Activated CD4-positive, alpha-beta T cell treated with anti-CD3 and anti-CD28 coated beads, Interleukin-2, amount 50 U/mL, for 48 hours (primary cell): ENCODE measurements around the gene GNG7.
"Not testable (repeated sequence)": the region's sequence is repeated elsewhere in the genome, so short reads cannot be mapped to it uniquely, and the experiment has no call there.

ENCODE experiments used
- DNase-seq, 2 experiments: peaks; one replicate each; pipeline ENCODE4 v3.0.0-alpha.2; 2020

The GNG7 gene

GRCh38 chr19:2639999-2640398 lies 62.5 kb downstream of the GNG7 start:
- no peak for DNase-seq

DNA sequence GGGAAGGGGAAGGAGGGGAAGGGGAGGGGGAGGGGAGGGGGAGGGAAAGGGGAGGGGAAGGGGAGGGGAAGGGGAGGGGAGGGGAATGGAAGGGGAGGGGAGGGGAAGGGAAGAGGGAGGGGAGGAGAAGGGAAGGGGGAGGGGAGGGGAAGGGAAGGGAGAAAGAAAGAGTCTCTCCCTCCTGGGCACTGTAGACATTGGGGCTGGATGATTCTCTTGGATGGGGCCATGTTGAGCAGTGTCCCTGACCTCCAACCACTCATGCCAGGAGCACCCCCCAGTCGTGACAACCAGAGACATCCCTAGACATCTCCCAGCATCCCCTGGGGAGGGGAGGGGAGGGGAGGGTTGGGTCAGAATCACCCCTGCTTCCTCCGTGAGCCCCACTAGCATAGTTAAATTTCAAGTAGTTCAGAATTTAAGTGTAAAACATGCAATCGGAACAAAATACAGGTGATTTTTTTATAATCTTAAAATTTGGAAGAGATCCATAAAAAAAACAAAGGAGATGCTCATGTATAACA lies 64.0 kb downstream of the GNG7 start:
- no peak for DNase-seq

GRCh38 chr19:2636897-2637683 lies 65.4 kb downstream of the GNG7 start:
- peak; percentile 74 to 79 for DNase-seq

GRCh38 chr19:2636141-2636896 lies 66.2 kb downstream of the GNG7 start:
- DNase-seq, result no peak

DNA sequence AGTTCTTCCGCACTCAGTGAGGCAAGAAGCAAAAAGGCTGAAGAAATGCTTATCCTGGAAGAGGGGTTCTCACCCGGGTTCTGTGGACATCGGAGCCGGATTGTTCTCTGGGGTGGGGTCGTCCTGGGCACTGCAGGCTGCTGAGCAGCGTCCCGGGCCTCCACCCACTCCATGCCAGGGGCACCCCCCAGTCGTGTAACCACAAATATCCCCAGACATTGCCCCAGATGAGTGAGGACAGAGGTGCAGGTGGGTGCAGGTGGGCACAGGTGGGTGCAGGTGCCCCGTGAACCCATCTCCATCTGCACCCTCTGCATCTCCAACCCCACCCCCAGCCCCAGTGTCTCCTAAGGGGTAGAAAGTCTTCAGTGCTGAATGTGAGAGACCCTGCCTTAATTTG lies 67.5 kb downstream of the GNG7 start:
- DNase-seq, result no peak

DNA sequence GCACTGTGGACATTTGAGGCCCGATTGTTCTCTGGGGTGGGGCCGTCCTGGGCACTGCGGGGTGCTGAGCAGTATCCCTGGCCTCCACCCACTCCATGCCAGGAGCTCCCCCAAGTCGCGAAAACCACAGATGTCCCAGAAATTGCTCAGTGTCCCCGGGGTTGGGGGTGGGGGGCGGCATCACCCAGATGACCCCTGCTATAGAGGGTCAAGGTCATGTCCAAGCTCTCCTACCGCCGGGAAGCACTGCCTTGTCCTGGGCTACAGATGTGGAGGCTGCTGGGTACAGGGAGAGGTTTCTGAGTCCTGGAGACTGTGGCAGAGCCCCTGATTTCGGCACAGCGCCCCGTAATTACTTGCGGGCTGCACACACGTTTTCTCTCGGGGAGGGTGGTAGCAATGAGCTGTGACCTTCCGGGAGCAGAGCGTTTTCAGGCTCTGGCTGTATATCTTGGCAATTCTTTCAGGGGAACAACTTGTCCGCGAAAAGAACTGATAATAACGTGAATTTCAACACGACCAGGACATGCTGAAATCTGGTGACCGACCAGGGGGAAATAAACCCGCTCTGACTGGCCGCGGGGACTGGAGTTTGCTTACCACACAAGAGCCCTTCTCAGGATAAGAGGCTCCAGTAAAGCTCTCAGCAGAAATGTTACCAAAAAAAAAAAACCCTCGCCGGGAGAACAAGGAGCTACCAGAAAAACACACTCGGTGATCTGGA lies 68.1 kb downstream of the GNG7 start:
- DNase-seq, result no peak

- DNase-seq, result no peak
Observed at GRCh38 chr19:2633693-2634075, 68.8 kb downstream of the GNG7 start.

GRCh38 chr19:2631213-2631821 lies 71.2 kb downstream of the GNG7 start:
- DNase-seq, result no peak

DNA sequence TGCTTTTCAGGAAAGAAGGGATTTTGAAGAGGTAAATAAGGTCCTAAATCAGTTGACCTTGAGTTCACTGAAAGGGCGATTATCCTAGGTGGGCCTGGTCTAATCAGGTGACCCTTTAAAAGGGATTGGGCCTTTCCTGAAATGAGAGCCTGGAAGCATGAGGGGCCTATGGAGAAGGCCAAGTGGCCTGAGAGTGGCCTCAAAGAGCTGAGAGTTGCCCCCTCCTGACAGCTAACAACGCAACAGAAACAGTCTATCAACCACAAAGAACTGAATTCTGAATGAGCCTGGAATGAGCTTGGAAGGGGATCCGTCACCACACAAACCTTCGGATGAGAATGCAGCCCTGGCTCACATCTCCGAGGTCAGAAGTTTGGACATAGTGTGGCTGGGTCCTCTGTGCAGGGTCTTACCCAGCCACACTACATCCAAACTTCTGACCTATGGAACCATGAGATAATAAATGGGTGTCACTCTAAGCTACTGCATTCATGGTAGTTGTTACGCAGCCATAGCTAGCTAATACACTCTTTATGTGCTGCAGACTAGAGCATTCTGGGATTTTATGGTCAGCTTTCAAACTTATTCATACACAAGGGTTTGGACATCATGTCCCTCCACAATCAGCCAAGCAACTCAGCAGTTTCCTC lies 72.0 kb downstream of the GNG7 start:
- no peak for DNase-seq

DNA sequence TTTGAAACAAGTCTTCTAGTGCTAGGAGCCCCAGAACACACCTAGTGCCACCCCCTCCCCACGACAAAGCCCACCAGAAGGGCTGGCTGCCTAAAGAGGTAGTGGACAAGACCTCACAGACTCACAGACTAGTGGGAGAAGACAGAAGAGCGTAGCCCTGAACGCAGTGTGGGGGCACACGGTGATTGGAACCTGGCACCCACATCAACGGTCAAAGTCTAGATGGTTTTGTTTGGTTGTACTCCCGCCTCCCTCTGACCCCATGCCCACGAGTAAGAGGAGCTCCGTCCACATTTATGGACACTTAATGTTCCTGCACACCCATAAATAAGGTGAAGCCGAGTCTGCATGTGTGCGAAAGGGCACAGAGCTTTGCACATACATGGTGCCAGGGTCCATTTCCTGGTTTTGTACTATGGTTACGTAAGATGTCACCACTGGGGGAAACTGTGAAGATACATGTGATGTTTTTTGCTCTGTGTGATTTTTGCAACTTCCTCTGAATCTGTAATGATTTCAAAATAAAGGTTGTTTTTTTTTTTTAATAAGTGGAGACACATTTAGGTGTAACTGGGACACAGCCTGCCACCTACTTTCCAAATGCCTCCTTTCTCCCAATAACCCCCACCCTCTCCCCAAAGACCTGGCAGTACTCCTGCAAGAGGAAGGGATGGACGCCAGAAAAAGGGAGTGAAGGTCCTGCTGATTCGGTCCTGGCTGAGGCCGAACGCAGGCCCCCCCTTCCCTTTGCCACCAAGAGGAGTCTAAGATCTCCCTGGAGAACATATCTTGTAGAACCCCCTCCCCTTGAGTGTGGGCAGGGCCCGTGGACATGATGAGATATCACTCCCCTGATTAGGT lies 72.8 kb downstream of the GNG7 start:
- no peak for DNase-seq

DNA sequence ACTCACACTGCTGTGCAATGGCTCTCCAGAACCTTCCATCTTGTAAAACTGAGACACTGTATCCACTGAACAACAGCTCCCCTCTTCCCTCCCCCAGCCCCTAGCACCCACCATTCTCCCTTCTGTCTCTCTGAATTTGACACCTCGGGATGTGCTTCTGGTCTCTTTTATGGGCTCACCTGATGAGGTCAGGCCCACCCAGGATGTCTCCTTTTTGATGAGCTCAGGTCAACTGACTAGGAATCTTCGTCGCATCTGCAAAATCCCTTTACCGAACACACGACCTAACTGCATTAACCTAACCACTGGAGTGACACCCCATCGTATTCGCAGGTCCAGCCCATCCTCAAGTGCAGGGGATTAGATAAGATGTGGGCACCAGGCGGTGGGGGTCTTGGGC lies 73.9 kb downstream of the GNG7 start:
- no peak for DNase-seq

GRCh38 chr19:2627855-2628254 lies 74.6 kb downstream of the GNG7 start:
- no peak for DNase-seq

DNA sequence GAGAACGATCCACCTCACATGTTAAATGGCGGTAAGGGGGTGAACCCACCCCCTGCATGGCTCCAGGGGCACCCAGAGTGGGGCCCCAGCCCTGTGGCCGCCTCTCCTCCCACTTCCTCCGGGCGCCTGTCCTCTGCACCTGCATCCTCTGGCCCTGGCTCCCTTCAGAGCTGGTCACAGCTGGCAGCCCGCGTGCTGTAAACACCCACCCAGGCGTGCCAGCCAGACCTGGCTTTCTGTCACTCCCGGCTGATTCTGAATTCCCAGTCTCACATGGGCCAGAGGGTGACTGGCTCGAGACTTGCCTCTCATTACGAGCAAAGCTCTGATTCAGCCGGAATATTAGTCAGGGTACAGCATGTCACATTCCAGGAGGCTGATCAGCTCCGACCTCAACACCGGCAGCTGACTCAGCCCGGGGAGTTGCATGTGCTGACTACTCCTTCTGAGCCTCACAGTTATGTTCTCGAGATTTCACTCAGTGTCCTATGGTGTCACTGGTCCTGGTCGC lies 75.1 kb downstream of the GNG7 start:
- peak; percentile 66 to 74 for DNase-seq

DNA sequence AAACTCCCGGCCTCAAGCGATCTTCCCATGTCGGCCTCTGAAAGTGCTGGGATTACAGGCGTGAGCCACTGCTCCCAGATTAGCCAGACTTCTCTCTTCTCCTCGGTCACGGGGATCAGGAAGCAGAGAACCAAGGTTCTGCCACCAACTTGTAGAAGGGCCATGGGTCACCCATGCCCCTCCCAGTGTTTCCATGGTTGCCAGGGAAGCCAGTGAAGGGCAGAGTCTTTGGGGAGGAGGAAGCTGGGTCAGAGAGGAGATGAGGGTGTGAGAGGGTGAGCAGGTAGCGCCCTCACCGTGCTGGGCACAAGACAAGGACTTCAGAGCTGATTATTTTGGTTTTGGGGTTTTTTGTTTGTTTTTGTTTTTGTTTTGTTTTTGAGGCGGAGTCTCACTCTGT lies 77.1 kb downstream of the GNG7 start:
- DNase-seq, result no peak

DNA sequence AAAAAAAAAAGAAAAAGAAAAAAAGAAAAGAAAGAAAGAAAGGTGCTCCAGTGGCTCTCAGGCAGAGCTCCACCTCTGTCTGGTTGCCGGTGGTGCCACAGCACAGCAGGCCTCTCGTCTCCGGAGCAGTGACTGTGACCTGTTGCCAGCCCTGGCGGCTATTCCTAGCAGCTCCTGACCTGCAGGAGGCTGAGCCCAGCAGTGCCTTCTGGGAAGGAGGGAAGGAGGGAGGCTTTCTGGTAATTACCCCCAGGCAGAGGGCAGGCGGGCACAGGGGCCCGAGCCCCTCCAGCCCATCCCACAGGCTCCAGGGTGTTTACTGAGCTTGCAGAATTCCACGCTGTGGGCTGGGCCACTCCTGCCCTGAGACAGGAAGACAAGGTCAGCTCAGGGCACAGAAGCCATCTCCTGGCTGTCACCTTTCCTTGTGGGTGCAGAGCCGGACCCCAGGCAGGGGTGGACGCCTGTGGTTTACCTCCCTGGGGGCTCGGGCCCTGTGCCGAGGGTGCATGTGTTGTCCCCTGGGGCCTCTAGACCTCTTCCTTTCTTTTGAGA lies 77.9 kb downstream of the GNG7 start:
- DNase-seq, result no peak

DNA sequence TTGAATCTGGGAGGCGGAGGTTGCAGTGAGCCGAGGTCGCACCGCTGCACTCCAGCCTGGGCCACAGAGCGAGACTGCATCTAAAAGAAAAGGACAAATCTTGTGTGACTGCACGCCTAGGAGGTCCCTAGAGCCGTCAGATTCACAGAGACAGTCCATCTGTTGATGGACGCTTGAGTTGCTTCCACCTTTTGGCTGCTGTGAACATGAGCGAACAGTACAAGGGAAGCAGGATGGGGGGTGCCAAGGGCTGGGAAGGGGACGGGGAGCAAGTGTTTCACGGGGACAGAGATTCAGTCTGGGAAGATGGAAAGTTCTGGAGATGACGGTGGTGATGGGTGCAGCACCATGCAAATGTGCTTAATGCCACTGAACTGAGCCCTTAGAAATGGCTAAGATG lies 78.7 kb downstream of the GNG7 start:
- no peak for DNase-seq

DNA sequence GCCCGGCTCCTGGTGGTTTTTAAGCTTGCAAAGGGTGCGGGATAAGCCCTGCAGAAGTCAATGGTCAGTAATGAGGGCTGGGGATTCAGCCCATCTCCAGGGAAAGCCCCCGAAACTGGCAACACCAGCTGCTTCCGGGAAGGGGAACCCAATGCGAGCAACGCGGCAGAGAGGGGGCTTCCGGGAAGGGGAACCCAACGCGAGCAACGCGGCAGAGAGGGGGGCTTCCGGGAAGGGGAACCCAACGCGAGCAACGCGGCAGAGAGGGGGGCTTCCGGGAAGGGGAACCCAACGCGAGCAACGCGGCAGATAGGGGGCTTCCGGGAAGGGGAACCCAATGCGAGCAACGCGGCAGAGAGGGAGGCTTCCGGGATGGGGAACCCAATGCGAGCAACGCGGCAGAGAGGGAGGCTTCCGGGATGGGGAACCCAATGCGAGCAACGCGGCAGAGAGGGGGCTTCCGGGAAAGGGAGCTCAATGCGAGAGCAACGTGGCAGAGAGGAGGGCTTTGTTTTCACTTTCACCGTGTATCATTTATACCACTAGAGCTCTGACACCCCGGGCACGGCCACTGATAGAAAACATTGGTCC lies 80.0 kb downstream of the GNG7 start:
- not testable (repeated sequence) for DNase-seq

GRCh38 chr19:2619076-2619475 lies 83.4 kb downstream of the GNG7 start:
- no peak for DNase-seq

DNA sequence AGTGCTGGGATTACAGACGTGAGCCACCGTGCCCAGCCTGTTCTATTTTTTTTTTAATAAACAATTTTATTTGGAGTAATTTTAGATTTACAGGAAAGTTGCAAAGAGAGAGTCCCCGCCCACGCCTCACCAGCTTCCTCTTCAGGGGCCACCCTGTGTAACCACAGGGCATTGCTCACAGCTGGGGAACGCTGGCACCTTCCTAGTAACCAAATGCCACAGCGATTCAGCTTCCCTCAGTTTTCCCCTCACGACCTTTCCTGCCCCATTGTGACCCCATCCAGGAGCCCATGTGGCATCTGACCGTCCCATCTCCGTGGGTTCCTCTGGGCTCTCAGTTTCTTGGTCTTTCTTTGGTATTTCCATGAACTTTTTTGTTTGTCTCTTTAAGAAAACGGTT lies 83.9 kb downstream of the GNG7 start:
- peak; percentile 87 to 90 for DNase-seq

GRCh38 chr19:2617393-2618165 lies 84.9 kb downstream of the GNG7 start:
- DNase-seq, result no peak
